ENCODE results near the gene CENPE.
"Not testable (repeated sequence)": the region's sequence is repeated elsewhere in the genome, so short reads cannot be mapped to it uniquely, and the experiment has no call there.

Gene CENPE, protein sequence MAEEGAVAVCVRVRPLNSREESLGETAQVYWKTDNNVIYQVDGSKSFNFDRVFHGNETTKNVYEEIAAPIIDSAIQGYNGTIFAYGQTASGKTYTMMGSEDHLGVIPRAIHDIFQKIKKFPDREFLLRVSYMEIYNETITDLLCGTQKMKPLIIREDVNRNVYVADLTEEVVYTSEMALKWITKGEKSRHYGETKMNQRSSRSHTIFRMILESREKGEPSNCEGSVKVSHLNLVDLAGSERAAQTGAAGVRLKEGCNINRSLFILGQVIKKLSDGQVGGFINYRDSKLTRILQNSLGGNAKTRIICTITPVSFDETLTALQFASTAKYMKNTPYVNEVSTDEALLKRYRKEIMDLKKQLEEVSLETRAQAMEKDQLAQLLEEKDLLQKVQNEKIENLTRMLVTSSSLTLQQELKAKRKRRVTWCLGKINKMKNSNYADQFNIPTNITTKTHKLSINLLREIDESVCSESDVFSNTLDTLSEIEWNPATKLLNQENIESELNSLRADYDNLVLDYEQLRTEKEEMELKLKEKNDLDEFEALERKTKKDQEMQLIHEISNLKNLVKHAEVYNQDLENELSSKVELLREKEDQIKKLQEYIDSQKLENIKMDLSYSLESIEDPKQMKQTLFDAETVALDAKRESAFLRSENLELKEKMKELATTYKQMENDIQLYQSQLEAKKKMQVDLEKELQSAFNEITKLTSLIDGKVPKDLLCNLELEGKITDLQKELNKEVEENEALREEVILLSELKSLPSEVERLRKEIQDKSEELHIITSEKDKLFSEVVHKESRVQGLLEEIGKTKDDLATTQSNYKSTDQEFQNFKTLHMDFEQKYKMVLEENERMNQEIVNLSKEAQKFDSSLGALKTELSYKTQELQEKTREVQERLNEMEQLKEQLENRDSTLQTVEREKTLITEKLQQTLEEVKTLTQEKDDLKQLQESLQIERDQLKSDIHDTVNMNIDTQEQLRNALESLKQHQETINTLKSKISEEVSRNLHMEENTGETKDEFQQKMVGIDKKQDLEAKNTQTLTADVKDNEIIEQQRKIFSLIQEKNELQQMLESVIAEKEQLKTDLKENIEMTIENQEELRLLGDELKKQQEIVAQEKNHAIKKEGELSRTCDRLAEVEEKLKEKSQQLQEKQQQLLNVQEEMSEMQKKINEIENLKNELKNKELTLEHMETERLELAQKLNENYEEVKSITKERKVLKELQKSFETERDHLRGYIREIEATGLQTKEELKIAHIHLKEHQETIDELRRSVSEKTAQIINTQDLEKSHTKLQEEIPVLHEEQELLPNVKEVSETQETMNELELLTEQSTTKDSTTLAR (N-terminal part only)

GRCh38 chr4:103198111-103198765 lies at the start of gene CENPE:
Gene CENPE (minus strand): TSS chr4:103198343. CDS start chr4:103198319, 24 bp downstream.
- peak; percentile 70 to 71 for DNase-seq (ENCODE audit: low read depth in 2 of 2)

GRCh38 chr4:103244251-103244650 lies 46.1 kb upstream of the CENPE start:
- no peak for DNase-seq (ENCODE audit: low read depth in 2 of 2)

GRCh38 chr4:103230938-103231337 lies 32.8 kb upstream of the CENPE start:
- not testable (repeated sequence) for DNase-seq (ENCODE audit: low read depth in 2 of 2)

GRCh38 chr4:103223556-103223955 lies 25.4 kb upstream of the CENPE start:
- not testable (repeated sequence) for DNase-seq (ENCODE audit: low read depth in 2 of 2)

GRCh38 chr4:103207673-103208072 lies 9.5 kb upstream of the CENPE start:
- DNase-seq (ENCODE audit: low read depth in 2 of 2), result no peak

- no peak for DNase-seq (ENCODE audit: low read depth in 2 of 2)
Observed at GRCh38 chr4:103204111-103204510, 6.0 kb upstream of the CENPE start.

DNA sequence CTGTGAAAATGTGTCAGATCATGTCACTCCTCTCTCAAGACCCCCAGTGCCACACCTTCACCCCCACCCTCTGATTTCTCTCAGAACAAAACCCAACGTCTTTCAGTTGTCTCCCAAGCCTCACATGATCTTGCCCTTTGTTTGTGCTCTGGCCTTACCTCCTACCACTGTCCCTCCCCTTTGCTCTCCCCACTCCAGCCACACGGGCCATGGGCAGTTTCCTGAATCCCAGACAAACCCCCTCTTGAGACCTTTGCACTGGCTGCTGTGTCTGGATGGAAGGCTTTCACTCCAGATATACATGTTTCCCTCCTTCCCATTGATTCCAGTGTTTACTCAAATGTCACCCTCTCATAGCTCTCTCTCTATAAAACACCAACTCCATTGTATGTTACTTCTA lies 3.6 kb upstream of the CENPE start:
- DNase-seq (ENCODE audit: low read depth in 2 of 2), result no peak

DNA sequence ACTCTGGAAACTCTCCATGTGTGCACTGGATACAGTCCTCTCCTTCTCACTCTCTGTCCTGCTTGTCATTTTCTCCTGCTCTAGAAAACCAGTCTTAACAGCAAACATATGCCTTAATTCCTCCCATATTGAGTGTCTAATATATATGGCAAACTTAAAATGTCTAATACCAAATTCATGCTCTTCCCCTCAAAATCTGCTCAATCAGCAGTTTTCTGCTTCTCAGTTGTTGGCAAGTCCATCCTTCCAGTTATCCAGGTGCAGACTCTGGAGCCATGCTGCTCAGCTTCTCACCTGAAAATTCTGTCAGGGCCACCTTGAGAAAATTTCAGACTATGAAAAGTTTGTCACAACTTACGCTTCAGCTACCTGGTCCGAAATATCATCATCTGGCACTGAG lies 3.1 kb upstream of the CENPE start:
- no peak for DNase-seq (ENCODE audit: low read depth in 2 of 2)

DNA sequence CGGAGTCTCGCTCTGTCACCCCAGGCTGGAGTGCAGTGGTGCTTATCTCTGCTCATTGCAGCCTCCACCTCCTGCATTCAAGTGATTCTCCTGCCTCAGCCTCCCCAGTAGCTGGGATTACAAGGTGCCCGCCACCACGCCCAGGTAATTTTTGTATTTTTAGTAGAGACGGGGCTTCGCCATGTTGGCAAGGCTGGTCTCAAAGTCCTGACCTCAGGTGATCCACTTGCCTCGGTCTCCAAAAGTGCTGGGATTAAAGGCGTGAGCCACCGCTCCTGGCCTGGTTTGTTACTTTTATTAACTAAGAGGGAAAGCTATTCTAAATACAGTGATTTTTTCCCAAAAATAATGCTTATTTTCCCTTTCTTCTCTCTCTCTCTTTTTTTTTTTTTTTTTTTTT lies 866 bp upstream of the CENPE start:
- DNase-seq (ENCODE audit: low read depth in 2 of 2), result no peak

DNA sequence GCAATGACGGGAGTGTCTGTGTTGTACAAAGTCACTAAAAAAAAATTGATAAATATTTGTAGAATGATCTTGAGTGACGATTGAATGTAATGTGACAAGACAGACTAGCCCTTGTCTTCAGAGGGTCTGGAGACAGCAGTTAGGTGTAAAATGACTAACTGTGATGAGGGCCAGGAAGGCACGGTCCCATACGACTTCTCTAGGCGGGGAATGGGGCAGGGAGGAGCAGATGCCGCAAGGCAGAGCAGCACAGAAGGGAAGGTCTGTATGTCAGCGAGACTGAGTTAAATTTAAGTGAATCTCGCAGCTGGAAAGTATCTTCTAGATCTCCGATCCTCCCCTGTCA lies 405 bp downstream of the CENPE start:
- DNase-seq (ENCODE audit: low read depth in 2 of 2), result no peak

- DNase-seq (ENCODE audit: low read depth in 2 of 2), result no peak
Observed at GRCh38 chr4:103193457-103193856, 4.7 kb downstream of the CENPE start.

DNA sequence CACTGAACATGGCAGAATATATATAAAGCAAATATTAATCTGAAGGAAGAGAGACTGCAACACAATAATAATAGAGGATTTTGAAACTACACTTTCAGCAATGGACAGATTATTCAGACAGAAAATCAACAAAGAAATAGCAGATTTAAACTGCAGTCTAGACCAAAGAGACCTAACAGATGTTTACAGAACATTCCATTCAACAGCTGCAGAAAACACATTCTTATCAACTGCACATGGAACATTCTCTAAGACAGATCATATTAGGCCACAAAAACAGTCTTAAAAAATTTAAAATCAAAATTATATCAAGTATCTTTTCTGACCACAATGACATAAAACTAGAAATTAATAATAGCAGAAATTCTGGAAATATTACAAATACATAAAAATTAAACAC lies 27.1 kb downstream of the CENPE start:
- DNase-seq (ENCODE audit: low read depth in 2 of 2), result no peak

- not testable (repeated sequence) for DNase-seq (ENCODE audit: low read depth in 2 of 2)
Observed at GRCh38 chr4:103169750-103170149, 28.4 kb downstream of the CENPE start.

DNA sequence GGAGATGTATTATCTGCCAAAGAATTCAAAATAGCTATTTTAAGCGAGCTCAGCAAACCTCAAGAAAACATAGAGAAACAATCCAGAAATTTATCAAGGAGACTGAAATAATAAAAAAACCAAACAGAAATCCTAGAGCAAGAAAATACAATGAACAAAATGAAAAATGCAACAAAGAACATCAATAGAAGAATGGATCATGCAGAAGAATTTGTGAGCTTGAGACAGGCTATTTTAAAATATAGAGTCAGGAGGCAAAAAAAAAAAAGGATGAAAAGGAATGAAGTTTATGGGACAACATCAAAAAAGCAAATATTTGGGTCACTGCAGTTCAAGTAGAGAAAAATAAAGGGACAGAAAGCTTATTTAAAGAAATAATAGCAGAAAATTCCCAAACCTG lies 29.1 kb downstream of the CENPE start:
- no peak for DNase-seq (ENCODE audit: low read depth in 2 of 2)

GRCh38 chr4:103162176-103162575 lies 36.0 kb downstream of the CENPE start:
- DNase-seq (ENCODE audit: low read depth in 2 of 2), result no peak

GRCh38 chr4:103158760-103159159 lies 39.4 kb downstream of the CENPE start:
- no peak for DNase-seq (ENCODE audit: low read depth in 2 of 2)

DNA sequence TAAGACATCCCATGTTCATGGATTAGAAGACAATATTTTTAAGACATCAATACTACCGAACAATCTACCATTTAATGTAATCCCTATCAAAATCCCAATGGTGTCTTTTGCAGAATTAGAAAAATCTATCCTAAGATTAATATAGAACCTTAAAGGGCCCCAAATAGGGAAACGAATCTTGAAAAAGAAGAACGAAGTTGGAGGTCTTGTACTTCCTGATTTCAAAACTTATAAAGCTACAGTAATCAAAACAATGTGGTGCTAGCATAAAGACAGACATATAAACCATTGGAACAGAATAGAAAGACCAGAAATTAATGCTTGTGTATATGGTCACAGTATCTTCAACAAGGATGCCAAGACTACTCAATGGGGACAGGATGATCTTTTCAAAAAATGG lies 42.0 kb downstream of the CENPE start:
- DNase-seq (ENCODE audit: low read depth in 2 of 2), result no peak

DNA sequence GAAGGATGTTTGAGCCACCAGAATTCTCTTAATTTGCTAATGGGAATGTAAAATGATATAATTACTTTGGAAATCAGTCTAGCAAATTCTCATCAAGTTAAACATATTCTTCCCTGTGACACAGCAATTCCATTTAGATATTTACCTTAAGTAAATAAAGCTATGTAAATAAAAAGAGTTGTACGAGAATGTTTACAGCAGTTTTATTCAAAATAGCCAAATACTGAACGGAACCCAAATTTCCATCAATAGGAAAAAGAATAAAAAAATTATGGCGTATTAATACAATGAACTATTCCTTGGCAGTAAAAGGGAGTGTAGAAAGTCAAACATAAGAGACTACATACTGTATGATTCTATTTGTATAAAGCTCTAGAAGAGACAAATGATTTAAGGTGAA lies 45.8 kb downstream of the CENPE start:
- DNase-seq (ENCODE audit: low read depth in 2 of 2), result no peak

DNA sequence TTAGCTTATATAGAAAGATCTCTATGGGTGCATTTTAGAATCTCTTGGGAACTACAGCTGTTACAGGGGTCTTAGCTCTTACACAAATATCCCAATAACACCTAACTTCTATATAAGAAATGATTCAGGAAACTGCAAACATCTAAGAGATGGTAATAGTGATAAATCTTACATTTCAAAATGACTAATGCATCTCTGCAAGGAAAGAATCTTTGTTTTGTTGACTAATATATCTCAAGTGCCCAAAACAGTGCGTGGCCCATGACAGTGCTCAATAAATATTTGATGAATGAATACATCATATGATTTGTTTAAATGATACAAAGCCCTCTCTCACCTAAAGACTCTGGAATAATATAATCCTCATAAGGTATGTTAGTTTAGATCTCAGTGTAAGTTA lies 47.5 kb downstream of the CENPE start:
- DNase-seq (ENCODE audit: low read depth in 2 of 2), result no peak

DNA sequence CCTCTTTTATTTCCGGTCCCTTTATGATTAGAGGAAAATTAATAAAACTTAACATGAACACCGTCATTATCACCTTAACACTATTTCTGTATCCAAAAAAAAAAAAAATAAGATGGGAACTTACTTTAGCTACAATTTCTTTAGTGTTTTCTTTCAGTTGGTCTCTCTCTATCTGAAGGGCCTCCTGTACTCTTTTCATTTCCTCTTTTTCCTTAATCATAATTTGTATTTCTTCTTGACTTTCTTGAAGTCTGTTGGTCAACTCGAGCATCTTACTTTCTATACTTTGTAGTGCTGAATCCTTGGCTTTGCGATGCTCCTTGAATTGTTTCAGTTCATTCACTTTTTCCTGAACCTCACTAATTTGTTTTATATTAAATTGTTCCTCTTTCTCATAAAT lies 53.2 kb downstream of the CENPE start:
- DNase-seq (ENCODE audit: low read depth in 2 of 2), result no peak

DNA sequence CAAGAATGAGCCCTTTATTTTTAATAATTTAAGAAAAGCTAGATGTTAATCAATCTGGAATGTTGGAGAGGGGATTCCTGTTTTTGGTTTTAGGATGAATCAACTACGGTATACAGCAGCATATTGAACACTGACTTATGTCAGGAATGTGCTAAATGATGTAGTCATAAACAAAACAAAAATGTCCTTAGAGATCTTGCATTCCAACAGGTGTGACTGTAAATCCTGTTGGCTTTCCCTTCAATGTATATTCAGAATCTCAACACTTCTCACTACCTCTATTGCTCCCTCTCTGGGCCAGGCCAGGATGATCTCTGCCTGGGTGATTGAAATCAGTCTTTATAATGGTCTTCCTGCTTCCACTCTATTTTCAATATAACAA lies 60.7 kb downstream of the CENPE start:
- DNase-seq (ENCODE audit: low read depth in 2 of 2), result no peak

All from fibroblast of skin of left quadriceps (primary cell).